ENCODE results near the gene PCK2.

PCK2 gene

DNA sequence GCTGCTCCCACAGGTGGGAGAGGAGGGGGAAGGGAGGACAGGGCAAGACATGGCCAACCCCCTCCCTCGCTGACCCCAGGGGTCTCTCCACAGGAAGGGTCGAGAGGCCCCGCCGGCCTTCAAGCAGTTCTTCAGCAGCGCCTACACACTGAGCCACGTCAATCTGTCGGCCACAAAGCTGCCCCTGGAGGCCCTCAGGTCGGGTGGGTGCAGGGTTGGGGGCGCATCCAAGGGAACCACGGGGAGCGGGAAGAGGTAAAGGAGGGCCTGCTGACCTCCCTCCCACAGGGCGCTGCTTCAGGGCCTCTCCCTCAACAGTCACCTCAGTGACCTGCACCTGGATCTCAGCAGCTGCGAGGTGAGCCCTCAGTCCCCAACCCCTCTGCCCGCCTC, 36.2 kb upstream of the PCK2 start:
- H3K27ac Mint-ChIP-seq, result no peak overlapping the region
- H3K27me3 Mint-ChIP-seq, result peaks cover 17% of the 10 kb centered on the region
- H3K36me3 Mint-ChIP-seq (ENCODE audit: low read depth), result no peaks in the 10 kb centered on the region
- no peak for DNase-seq
- no peak for ATAC-seq
- H3K9me3 Mint-ChIP-seq, result no peaks in the 10 kb centered on the region
- H3K4me3 Mint-ChIP-seq, result no peak overlapping the region
- peaks cover 14% of the 10 kb centered on the region for H3K4me1 Mint-ChIP-seq

GRCh38 chr14:24058260-24058950, 35.7 kb upstream of the PCK2 start:
- H3K27ac Mint-ChIP-seq, result no peak overlapping the region
- no peak for DNase-seq
- H3K36me3 Mint-ChIP-seq (ENCODE audit: low read depth), result no peaks in the 10 kb centered on the region
- H3K4me1 Mint-ChIP-seq, result peaks cover 9% of the 10 kb centered on the region
- no peak overlapping the region for H3K4me3 Mint-ChIP-seq
- no peak for ATAC-seq
- H3K9me3 Mint-ChIP-seq, result no peaks in the 10 kb centered on the region
- peaks cover 12% of the 10 kb centered on the region for H3K27me3 Mint-ChIP-seq

GRCh38 chr14:24058951-24059475, 35.1 kb upstream of the PCK2 start:
- no peaks in the 10 kb centered on the region for H3K36me3 Mint-ChIP-seq (ENCODE audit: low read depth)
- DNase-seq (no peak), ATAC-seq (no peak)
- H3K27ac Mint-ChIP-seq, result no peak overlapping the region
- H3K27me3 Mint-ChIP-seq, result peaks cover 9% of the 10 kb centered on the region
- peaks cover 3% of the 10 kb centered on the region for H3K4me1 Mint-ChIP-seq
- no peak overlapping the region for H3K4me3 Mint-ChIP-seq
- no peaks in the 10 kb centered on the region for H3K9me3 Mint-ChIP-seq

DNA sequence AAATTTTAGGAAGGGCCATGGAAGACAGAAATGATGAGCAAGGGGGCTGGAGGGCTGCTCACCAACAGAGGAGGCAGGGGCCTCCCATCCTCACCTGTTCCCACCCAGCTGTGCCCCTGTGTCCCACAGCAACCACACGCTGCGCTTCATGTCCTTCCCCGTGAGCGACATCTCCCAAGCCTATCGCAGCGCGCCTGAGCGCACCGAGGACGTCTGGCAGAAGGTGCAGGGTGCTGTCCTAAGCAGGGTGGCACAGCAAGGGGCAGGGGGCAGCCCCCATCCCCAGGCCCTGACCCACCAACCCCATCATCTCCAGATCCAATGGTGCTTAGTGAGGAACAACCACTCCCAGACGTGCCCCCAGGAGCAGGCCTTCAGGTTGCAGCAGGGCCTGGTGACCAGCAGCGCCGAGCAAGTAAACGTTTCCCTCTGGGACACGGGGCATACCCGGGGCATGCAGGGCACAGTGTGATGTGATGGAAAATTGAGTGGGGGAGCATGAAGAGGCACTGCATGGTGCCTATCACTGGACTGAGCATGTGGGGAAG, 34.2 kb upstream of the PCK2 start:
- H3K36me3 Mint-ChIP-seq (ENCODE audit: low read depth), result no peaks in the 10 kb centered on the region
- ATAC-seq (no peak), DNase-seq (no peak)
- no peak overlapping the region for H3K4me3 Mint-ChIP-seq
- no peak overlapping the region for H3K27ac Mint-ChIP-seq
- H3K9me3 Mint-ChIP-seq, result no peaks in the 10 kb centered on the region
- no peaks in the 10 kb centered on the region for H3K4me1 Mint-ChIP-seq
- peaks cover 6% of the 10 kb centered on the region for H3K27me3 Mint-ChIP-seq

- Mint-ChIP-seq H3K27me3 (peaks cover 4% of the 10 kb centered on the region), H3K4me1 (no peaks in the 10 kb centered on the region), H3K4me3 (no peak overlapping the region), H3K36me3 (ENCODE audit: low read depth) (no peaks in the 10 kb centered on the region), H3K27ac (no peak overlapping the region), H3K9me3 (no peaks in the 10 kb centered on the region)
- DNase-seq (no peak), ATAC-seq (no peak)
These were observed 33.7 kb upstream of the PCK2 start for GRCh38 chr14:24060443-24060842.

GRCh38 chr14:24060984-24061913, 32.9 kb upstream of the PCK2 start:
- Mint-ChIP-seq H3K36me3 (ENCODE audit: low read depth) (no peaks in the 10 kb centered on the region), H3K27me3 (peaks cover 4% of the 10 kb centered on the region), H3K4me3 (no peak overlapping the region), H3K9me3 (no peaks in the 10 kb centered on the region), H3K4me1 (no peaks in the 10 kb centered on the region), H3K27ac (no peak overlapping the region)
- no peak for ATAC-seq
- DNase-seq, result no peak

GRCh38 chr14:24062216-24062980, 31.7 kb upstream of the PCK2 start:
- Mint-ChIP-seq H3K4me3 (no peak overlapping the region), H3K27ac (no peak overlapping the region), H3K9me3 (no peaks in the 10 kb centered on the region), H3K36me3 (ENCODE audit: low read depth) (no peaks in the 10 kb centered on the region), H3K4me1 (no peaks in the 10 kb centered on the region), H3K27me3 (no peaks in the 10 kb centered on the region)
- ATAC-seq, result no peak
- no peak for DNase-seq

DNA sequence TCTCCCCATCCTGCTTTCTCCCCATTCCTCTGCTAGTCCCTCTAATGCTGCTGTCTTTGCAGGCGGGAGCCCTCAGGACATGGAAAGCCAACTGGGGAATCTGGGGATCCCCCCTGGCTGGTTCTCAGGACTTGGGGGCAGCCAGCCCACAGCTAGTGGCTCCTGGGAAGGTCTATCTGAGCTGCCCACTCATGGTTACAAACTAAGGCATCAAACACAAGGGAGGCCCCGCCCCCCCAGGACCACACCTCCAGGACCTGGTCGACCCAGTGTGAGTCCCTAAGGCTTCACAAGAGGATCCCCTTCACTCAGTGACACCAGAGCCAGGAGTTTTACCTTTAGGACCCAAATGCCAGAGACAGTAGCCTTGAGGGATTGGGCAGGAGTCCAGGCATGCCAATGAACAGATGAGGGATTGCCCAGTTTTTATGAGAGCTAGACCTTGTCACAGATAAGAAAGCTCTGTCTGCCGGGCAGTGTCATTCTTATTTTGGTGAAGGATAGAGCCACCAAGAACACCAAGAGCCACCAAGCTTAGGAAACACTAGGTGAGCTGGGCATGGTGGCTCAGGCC, 30.8 kb upstream of the PCK2 start:
- H3K9me3 Mint-ChIP-seq, result no peaks in the 10 kb centered on the region
- DNase-seq, result no peak
- H3K27me3 Mint-ChIP-seq, result no peaks in the 10 kb centered on the region
- no peak overlapping the region for H3K27ac Mint-ChIP-seq
- no peaks in the 10 kb centered on the region for H3K36me3 Mint-ChIP-seq (ENCODE audit: low read depth)
- H3K4me3 Mint-ChIP-seq, result no peak overlapping the region
- no peak for ATAC-seq
- H3K4me1 Mint-ChIP-seq, result no peaks in the 10 kb centered on the region

GRCh38 chr14:24064091-24064795, 29.9 kb upstream of the PCK2 start:
- H3K4me3 Mint-ChIP-seq, result no peak overlapping the region
- H3K27me3 Mint-ChIP-seq, result no peaks in the 10 kb centered on the region
- DNase-seq, result no peak
- no peaks in the 10 kb centered on the region for H3K4me1 Mint-ChIP-seq
- H3K27ac Mint-ChIP-seq, result no peak overlapping the region
- no peaks in the 10 kb centered on the region for H3K36me3 Mint-ChIP-seq (ENCODE audit: low read depth)
- ATAC-seq, result no peak
- H3K9me3 Mint-ChIP-seq, result no peaks in the 10 kb centered on the region

- H3K27me3 Mint-ChIP-seq, result peaks cover 4% of the 10 kb centered on the region
- H3K36me3 Mint-ChIP-seq (ENCODE audit: low read depth), result no peaks in the 10 kb centered on the region
- H3K9me3 Mint-ChIP-seq, result no peaks in the 10 kb centered on the region
- no peak overlapping the region for H3K27ac Mint-ChIP-seq
- DNase-seq (no peak), ATAC-seq (no peak)
- H3K4me3 Mint-ChIP-seq, result no peak overlapping the region
- H3K4me1 Mint-ChIP-seq, result no peaks in the 10 kb centered on the region
These were observed 29.3 kb upstream of the PCK2 start for GRCh38 chr14:24064856-24065255.

DNA sequence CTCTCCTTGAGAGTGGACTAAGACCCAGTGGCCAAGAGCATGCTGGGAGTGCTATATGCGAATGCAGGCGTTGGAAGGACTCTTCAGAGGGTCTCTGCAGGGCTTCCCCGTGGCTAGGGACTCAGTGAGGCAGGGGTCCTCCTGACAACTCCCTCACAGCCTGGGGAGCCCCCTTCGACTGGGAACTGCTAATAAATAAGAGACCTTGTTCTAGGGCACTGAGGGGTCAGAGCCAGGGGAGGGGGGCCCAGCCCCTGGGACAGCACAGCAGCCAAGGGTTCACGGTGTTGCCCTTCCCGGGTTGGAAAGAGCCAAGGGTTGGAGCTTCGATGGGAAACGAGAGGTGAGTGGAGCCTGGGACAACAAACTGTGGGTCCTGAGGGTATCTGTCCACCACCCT, 28.7 kb upstream of the PCK2 start:
- Mint-ChIP-seq H3K4me3 (no peak overlapping the region), H3K27me3 (peaks cover 5% of the 10 kb centered on the region), H3K36me3 (ENCODE audit: low read depth) (no peaks in the 10 kb centered on the region), H3K9me3 (no peaks in the 10 kb centered on the region), H3K27ac (no peak overlapping the region), H3K4me1 (peaks cover 2% of the 10 kb centered on the region)
- DNase-seq (no peak), ATAC-seq (no peak)

DNA sequence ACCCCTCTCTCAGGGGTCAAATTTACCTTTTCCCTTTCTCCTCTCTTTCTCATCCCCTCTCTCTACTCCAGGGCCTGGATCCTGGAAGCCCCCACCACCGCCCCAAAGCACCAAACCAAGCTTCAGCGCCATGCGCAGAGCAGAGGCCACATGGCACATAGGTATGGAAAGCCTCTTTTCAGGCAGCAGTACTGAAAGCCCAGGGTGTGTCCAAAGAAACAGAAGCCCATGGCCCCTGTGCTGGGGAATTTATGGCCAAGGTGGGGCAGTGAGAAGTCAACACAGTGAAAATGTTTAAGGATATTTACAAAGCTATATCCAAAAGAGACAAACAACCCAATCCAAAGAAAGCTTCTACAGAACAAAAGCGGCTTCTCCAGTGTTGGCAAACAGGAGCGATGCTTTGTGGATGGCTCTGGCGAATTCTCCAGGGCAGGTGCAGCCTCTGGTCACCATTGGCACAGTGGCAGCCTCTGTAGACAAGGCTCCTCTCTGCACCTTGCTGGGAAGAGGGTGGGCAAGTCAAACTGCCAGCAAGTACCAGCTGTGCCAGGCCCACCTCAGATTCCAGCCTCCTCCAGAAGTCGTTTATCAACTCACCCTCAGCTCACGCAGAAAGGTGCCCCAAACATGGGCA, 27.5 kb upstream of the PCK2 start:
- no peaks in the 10 kb centered on the region for H3K36me3 Mint-ChIP-seq (ENCODE audit: low read depth)
- no peak overlapping the region for H3K4me3 Mint-ChIP-seq
- no peaks in the 10 kb centered on the region for H3K9me3 Mint-ChIP-seq
- H3K27ac Mint-ChIP-seq, result no peak overlapping the region
- peaks cover 5% of the 10 kb centered on the region for H3K27me3 Mint-ChIP-seq
- ATAC-seq (no peak), DNase-seq (no peak)
- H3K4me1 Mint-ChIP-seq, result peaks cover 10% of the 10 kb centered on the region
